Adrenal gland (tissue), 12 donors: ENCODE measurements around the gene TBCK. TPM values are rescaled to one million over a fixed set of nuclear protein-coding genes. Genes with fewer than 3 reads are reported as not detected.

Experiments used
- DNase-seq, 7 donors: peaks; one replicate each; pipeline ENCODE4 v3.0.0-alpha.2; 2019 to 2020
- H3K27ac ChIP-seq, 5 donors: fragments of 200-600 bp; sonication (generic) in 4 of 5; 1 replicate in 3 of 5; 2 replicates in 2 of 5; pipeline versions ENCODE4 v1.5.1 to v1.8.0; 2016 to 2020; ENCODE audit warnings: mild to moderate bottlenecking in 1 of 5
- H3K27me3 ChIP-seq: fragments of 200-600 bp; 2 replicates; pipeline ENCODE4 v1.8.0; 2021
- H3K36me3 ChIP-seq, 2 donors: fragments of 200-600 bp; replicated peaks in 1 of 2; 1 replicate in 1 of 2; 2 replicates in 1 of 2; pipeline versions ENCODE4 v1.5.1 to v1.8.0; 2018 to 2022
- H3K4me1 ChIP-seq, 2 donors: fragments of 200-600 bp; replicated peaks in 1 of 2; 1 replicate in 1 of 2; 2 replicates in 1 of 2; pipeline versions ENCODE4 v1.5.1 to v1.8.0; 2018 to 2021
- H3K4me3 ChIP-seq, 4 donors: fragments of 200-600 bp; sonication (generic) in 3 of 4; one replicate each; pipeline ENCODE4 v1.5.1; 2016 to 2018
- H3K9me3 ChIP-seq, 3 donors: fragments of 200-600 bp; sonication (generic) in 1 of 3; replicated peaks in 1 of 3; 1 replicate in 2 of 3; 2 replicates in 1 of 3; pipeline versions ENCODE4 v1.5.1 to v1.8.0; 2016 to 2021
- CTCF ChIP-seq, 6 experiments: fragments of 450-650 bp in 4 of 6; fragments of 200-600 bp in 2 of 6; sonication (generic) in 1 of 6; IDR thresholded peaks; 1 replicate in 5 of 6; 2 replicates in 1 of 6; pipeline versions ENCODE4 v1.5.1 to v1.8.0; 2016 to 2021; ENCODE audit warnings: antibody characterized with exemption in 6 of 6, mild to moderate bottlenecking in 2 of 6, moderate library complexity in 1 of 6
- POLR2A ChIP-seq, 2 donors: fragments of 450-650 bp; IDR thresholded peaks; one replicate each; pipeline ENCODE4 v1.6.1; 2017; ENCODE audit warnings: antibody characterized with exemption in 2 of 2, mild to moderate bottlenecking in 2 of 2, moderate library complexity in 1 of 2
- WGBS, 4 donors: extraction: QIAGEN DNeasy Blood & Tissue Kit in 2 of 4; methylation state at CpG; one replicate each; pipeline versions ENCODE4 v1.1.5 to v1.1.7; 2013 to 2017; 5-methylcytosine and 5-hydroxymethylcytosine counted together
- intact Hi-C, 2 donors: fragments of 100-400 bp; cut with DNase I; formaldehyde crosslinking; loops; one replicate each; pipeline versions ENCODE4 v1.14.1 to v1.15.0; 2022 to 2023
- polyA plus RNA-seq, 3 donors: library from polyadenylated mRNA; stranded (reverse); fragments of 200-250 nt in 2 of 3; fragments of 350-450 nt in 1 of 3; fragmentation: Illumina TruSeq in 1 of 3; extraction: RNeasy Lipid Tissue Mini Kit (QIAGEN cat#74804) in 1 of 3; gene quantifications; one replicate each; pipeline ENCODE4 v1.2.3, GENCODE V29; 2013 to 2014
- total RNA-seq, 9 donors: library from RNA; depleted of rRNA in 4 of 9; stranded (reverse); fragments of >200 nt in 4 of 9; fragments of 120-200 nt in 1 of 9; fragmentation: NEBNext Ultra II Directional in 1 of 9; extraction: Animal tissue kit (Norgen Biotek cat#: 25700) in 1 of 9; gene quantifications; one replicate each; pipeline versions ENCODE4 v1.1.0 to v1.2.4, GENCODE V29; 2013 to 2023
- donor health status: healthy with polysubstance abuse.
- donor health status: Bipolar disorder and iron deficiency.
- donor health status: DM: yes; HTN: yes; CAD: no.
- donor health status: DM: no; HTN: no; CAD: no.
- donor health status: DM: no; HTN: no; CAD: no.
- donor health status: DM: yes; HTN: yes; CAD: no.

TBCK gene
- total and polyA plus RNA-seq, 12 donors = 12.6 to 76.3 (median 39.8) TPM

DNA sequence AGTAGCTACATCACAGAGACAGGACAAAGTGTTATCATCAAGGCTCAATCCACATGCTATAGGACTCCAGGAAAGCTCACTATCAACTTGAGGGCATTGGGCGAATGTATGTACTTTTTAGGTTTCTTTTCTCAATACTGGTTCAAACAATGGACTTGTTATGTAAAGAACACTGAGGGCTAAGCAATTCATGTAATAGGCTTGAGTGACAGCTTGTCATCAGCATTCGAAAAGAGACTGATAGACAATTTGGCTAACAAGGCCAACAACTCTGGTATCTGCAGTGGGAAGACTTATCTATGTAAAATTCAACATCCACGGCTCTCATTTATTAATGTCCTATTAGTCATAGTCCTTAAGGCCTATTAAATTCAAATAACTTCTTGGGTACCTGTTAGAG lies 279.7 kb downstream of the TBCK start:
- Histone ChIP-seq H3K9me3 (no peaks in the 10 kb centered on the region), H3K36me3 (no peaks in the 10 kb centered on the region), H3K27me3 (no peaks in the 10 kb centered on the region), H3K4me1 (peaks cover 0 to 12% of the 10 kb centered on the region in 2 donors), H3K27ac (no peak overlapping the region), H3K4me3 (no peak overlapping the region)
- WGBS, 4 donors = 58 to 76% (median 71%) methylated on average over 3 of the region's 3 CpGs
- intact Hi-C loops = no loop called here
- no peak for TF ChIP-seq CTCF (IDR thresholded peaks at IDR 0.05)
- TF ChIP-seq POLR2A (IDR thresholded peaks at IDR 0.05) = no peak
- DNase-seq = no peak

DNA sequence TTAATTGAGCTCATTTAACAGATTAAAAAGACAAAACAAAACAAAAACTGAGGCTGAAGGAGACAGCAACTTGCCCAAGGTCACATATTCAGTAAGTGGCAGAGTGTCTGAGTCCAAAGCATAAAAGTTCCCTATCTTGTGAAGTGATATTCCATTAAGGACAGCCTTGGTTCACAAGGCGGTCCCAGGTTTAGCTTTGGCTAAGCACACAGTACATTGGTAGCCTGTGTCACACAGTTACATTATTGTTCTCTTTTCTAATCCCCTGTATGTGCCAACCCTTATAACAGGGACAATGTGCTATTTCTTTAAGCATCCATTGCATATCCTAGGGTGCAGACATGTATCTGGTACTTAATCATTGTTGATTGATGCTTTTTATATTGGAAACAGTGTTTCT lies 280.8 kb downstream of the TBCK start:
- intact Hi-C loops = no loop called here
- Histone ChIP-seq H3K36me3 (no peaks in the 10 kb centered on the region), H3K4me1 (peaks cover 0 to 12% of the 10 kb centered on the region in 2 donors), H3K27me3 (no peaks in the 10 kb centered on the region), H3K4me3 (no peak overlapping the region), H3K27ac (no peak overlapping the region), H3K9me3 (no peaks in the 10 kb centered on the region)
- no peak for TF ChIP-seq POLR2A (IDR thresholded peaks at IDR 0.05)
- 62 to 69% (median 65%) methylated on average over 1 of the region's 1 CpG for WGBS, 4 donors
- DNase-seq = no peak

DNA sequence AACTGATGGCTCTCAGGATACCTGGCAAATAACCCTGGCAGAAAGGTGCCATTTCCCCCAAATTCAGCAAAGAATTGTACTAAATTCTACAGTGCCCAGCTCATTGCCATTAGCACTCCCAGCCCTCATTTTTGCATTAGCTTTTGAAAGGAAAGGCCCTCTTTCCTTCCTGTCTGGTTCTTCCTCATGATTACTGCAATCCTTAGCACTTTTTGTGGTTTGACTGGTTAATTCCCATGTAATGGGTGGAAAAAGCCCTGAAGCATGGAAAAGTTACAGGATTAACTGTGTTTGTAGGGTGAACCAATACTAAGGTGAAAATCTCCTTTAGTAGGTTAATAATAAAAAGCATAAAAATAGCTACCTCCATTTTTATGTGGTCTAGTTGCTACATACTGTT lies 281.3 kb downstream of the TBCK start:
- TF ChIP-seq POLR2A (IDR thresholded peaks at IDR 0.05) (no peak), CTCF (IDR thresholded peaks at IDR 0.05) (no peak)
- Histone ChIP-seq H3K9me3 (no peaks in the 10 kb centered on the region), H3K27me3 (no peaks in the 10 kb centered on the region), H3K36me3 (no peaks in the 10 kb centered on the region), H3K4me1 (peaks cover 0 to 12% of the 10 kb centered on the region in 2 donors), H3K4me3 (no peak overlapping the region), H3K27ac (no peak overlapping the region)
- intact Hi-C loops = no loop called here
- no peak for DNase-seq

DNA sequence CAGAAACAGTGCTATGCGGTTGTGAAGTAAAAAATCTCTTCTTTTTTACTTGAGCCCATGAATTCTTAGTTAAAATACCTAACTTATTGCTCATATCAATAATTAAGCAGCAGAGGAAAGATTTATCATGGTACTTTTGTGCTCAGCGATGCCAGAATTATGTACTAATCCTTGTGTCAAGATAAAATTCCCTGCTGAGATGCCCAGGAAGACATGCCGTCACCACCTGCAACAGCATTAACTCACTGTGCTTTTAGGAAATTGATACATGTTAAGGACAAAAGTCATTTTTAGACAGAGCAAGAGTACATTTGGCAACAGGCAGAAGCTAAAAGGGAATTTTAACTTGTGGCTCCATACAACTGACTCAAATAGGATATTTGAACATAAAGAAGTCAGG lies 281.8 kb downstream of the TBCK start:
- WGBS, 4 donors = 33 to 36% (median 34%) methylated on average over 3 of the region's 3 CpGs
- intact Hi-C loops = no loop called here
- H3K27ac ChIP-seq = no peak overlapping the region
- H3K4me1 ChIP-seq = peaks cover 0 to 12% of the 10 kb centered on the region in 2 donors
- H3K27me3 ChIP-seq = no peaks in the 10 kb centered on the region
- peak in 1 of 7 donors; percentile 5 for DNase-seq
- TF ChIP-seq POLR2A (IDR thresholded peaks at IDR 0.05) (no peak), CTCF (IDR thresholded peaks at IDR 0.05) (no peak)
- no peaks in the 10 kb centered on the region for H3K9me3 ChIP-seq
- no peak overlapping the region for H3K4me3 ChIP-seq
- H3K36me3 ChIP-seq = no peaks in the 10 kb centered on the region

DNA sequence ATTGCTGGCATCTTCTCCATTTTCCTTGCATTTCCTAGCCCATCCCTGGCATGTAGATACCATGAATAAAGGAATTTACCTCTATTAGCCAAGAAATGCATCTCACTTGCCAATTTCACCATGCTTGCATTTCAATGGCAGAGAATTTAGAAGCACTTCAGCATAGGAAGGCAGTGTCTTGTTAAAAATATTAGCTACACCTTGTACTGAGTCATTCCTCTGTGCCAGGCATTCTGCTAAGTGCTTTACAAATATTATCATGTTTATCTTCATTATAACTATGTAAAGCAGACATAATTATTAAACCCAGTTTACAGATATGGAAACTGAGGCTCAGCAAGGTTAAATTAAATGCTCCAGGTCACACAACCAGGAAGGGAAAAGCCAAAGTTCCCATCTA lies 282.5 kb downstream of the TBCK start:
- no peaks in the 10 kb centered on the region for H3K9me3 ChIP-seq
- TF ChIP-seq POLR2A (IDR thresholded peaks at IDR 0.05) = no peak
- no peak for TF ChIP-seq CTCF (IDR thresholded peaks at IDR 0.05)
- intact Hi-C loops = no loop called here

More for the DNA sequence above, 282.5 kb downstream of the TBCK start:
- Histone ChIP-seq H3K4me1 (peaks cover 0 to 12% of the 10 kb centered on the region in 2 donors), H3K27me3 (no peaks in the 10 kb centered on the region), H3K36me3 (no peaks in the 10 kb centered on the region), H3K27ac (no peak overlapping the region), H3K4me3 (no peak overlapping the region)
- DNase-seq = no peak
